IMR-90 (cell line): ENCODE data around the gene KCNQ5. TPM values are rescaled to one million over a fixed set of nuclear protein-coding genes. Genes with fewer than 3 reads are reported as not detected.

Experiments used
- CHD1 ChIP-seq: IDR thresholded peaks from 2 replicates; pipeline ENCODE4 v1.6.1; 2012; ENCODE audit warnings: low read depth, low read length, improper control_type of control experiment
- CTCF ChIP-seq: conservative IDR thresholded peaks from 2 replicates; pipeline ENCODE4 v1.5.1; 2012; ENCODE audit warnings: mild to moderate bottlenecking, low read depth, low read length, improper control_type of control experiment
- POLR2A ChIP-seq: IDR thresholded peaks from 2 replicates; pipeline ENCODE4 v1.6.1; 2012; ENCODE audit warnings: mild to moderate bottlenecking, low read depth, low read length
- polyA plus RNA-seq, 3 experiments: library from polyadenylated mRNA; depleted of rRNA; stranded (reverse); fragments of >200 nt; gene quantifications; 2 replicates each; pipeline ENCODE4 v1.2.3, GENCODE V29; 2012; ENCODE audit warnings: low replicate concordance in 1 of 3
- total RNA-seq: library from RNA; depleted of rRNA; stranded (reverse); fragments of >200 nt; gene quantifications from 2 replicates; pipeline ENCODE4 v1.2.3, GENCODE V29; 2012

KCNQ5 gene
- total and polyA plus RNA-seq, 2 of the 4 experiments (the other 2 are of a cell fraction): 0.75 to 1.3 TPM

GRCh38 chr6:73180763-73181619, 559.1 kb downstream of the KCNQ5 start (continued):
- TF ChIP-seq CTCF (peak; percentile 90), POLR2A (no peak), CHD1 (no peak)
